WTC11 (cell line): Measurements from ENCODE around the gene AMBP. TPM values are rescaled to one million over a fixed set of nuclear protein-coding genes. Genes with fewer than 3 reads are reported as not detected.

Experiments
- ATAC-seq: fragments of 200-7000 bp; cut with Tn5 transposase; 2 replicates; pipeline ENCODE4 v1.10.0; 2021; ENCODE audit warnings: mild to moderate bottlenecking, moderate library complexity
- Bru-seq: library from RNA; stranded (reverse); fragments of 400-500 nt; gene quantifications from one replicate; lab custom pipeline; 2021; lab: Mats Ljungman, UMichigan
- CTCF ChIA-PET: fragments of 300-600 bp; sonication (Branson Sonifier 250); formaldehyde crosslinking; loops from one replicate; lab custom pipeline; 2021; ENCODE audit warnings: antibody characterized with exemption; lab: Charles Lee
- POLR2A ChIA-PET: fragments of 350-600 bp; sonication (Branson Sonifier 250); formaldehyde crosslinking; loops from one replicate; lab custom pipeline; 2021; ENCODE audit warnings: antibody characterized with exemption; lab: Charles Lee
- DNase-seq: peaks from one replicate; pipeline ENCODE4 v3.0.0; 2021; ENCODE audit warnings: low spot score
- H3K27ac Mint-ChIP-seq: 2 replicates; pipeline ENCODE4 v1.8.0; 2021; ENCODE audit warnings: mixed read lengths
- H3K27me3 Mint-ChIP-seq: 2 replicates; pipeline ENCODE4 v1.8.0; 2021; ENCODE audit warnings: low read depth, mild to moderate bottlenecking, moderate library complexity, mixed read lengths
- H3K36me3 Mint-ChIP-seq: 2 replicates; pipeline ENCODE4 v1.8.0; 2021; ENCODE audit warnings: mixed read lengths
- H3K4me1 Mint-ChIP-seq: 2 replicates; pipeline ENCODE4 v1.8.0; 2022; ENCODE audit warnings: mixed read lengths
- H3K4me3 Mint-ChIP-seq: 2 replicates; pipeline ENCODE4 v1.8.0; 2021; ENCODE audit warnings: mild to moderate bottlenecking, moderate library complexity, mixed read lengths
- H3K9me3 Mint-ChIP-seq: 2 replicates; pipeline ENCODE4 v1.8.0; 2021; ENCODE audit warnings: mixed read lengths
- AR ChIP-seq: fragments of 250-450 bp; sonication (Bioruptor Pico); IDR thresholded peaks from 2 replicates; pipeline ENCODE4 v1.9.0; 2021; ENCODE audit warnings: mild to moderate bottlenecking
- CBFB ChIP-seq: sonication (generic); formaldehyde crosslinking; IDR thresholded peaks from 2 replicates; pipeline ENCODE4 v1.8.1; 2022; ENCODE audit warnings: mild to moderate bottlenecking, low read depth, missing genetic modification reagents
- ELF4 ChIP-seq: sonication (generic); formaldehyde crosslinking; IDR thresholded peaks from 2 replicates; pipeline ENCODE4 v1.8.1; 2022; ENCODE audit warnings: low read depth, mild to moderate bottlenecking, moderate library complexity, missing genetic modification reagents
- ERG ChIP-seq: fragments of 250-450 bp; sonication (Bioruptor Pico); IDR thresholded peaks from 2 replicates; pipeline ENCODE4 v1.8.0; 2021; ENCODE audit warnings: mild to moderate bottlenecking
- ETV6 ChIP-seq: sonication (generic); formaldehyde crosslinking; IDR thresholded peaks from 2 replicates; pipeline ENCODE4 v1.8.1; 2022; ENCODE audit warnings: mild to moderate bottlenecking, missing genetic modification reagents
- GABPB1 ChIP-seq: sonication (generic); formaldehyde crosslinking; IDR thresholded peaks from 2 replicates; pipeline ENCODE4 v1.8.1; 2023; ENCODE audit warnings: mild to moderate bottlenecking, missing genetic modification reagents
- IRF1 ChIP-seq: sonication (generic); formaldehyde crosslinking; IDR thresholded peaks from 2 replicates; pipeline ENCODE4 v1.8.0; 2023; ENCODE audit warnings: missing genetic modification reagents
- JUN ChIP-seq: sonication (generic); formaldehyde crosslinking; IDR thresholded peaks from 2 replicates; pipeline ENCODE4 v1.8.0; 2023; ENCODE audit warnings: mild to moderate bottlenecking, missing genetic modification reagents
- MXD4 ChIP-seq: fragments of 250-450 bp; sonication (Bioruptor Pico); IDR thresholded peaks from 2 replicates; pipeline ENCODE4 v1.8.0; 2021; ENCODE audit warnings: mild to moderate bottlenecking, moderate library complexity, borderline replicate concordance
- NFE2L1 ChIP-seq: sonication (generic); formaldehyde crosslinking; IDR thresholded peaks from 2 replicates; pipeline ENCODE4 v1.8.1; 2023; ENCODE audit warnings: missing genetic modification reagents
- NFYB ChIP-seq: sonication (generic); formaldehyde crosslinking; conservative IDR thresholded peaks from 2 replicates; pipeline ENCODE4 v1.8.0; 2022; ENCODE audit warnings: low read depth, missing genetic modification reagents
- NR1H2 ChIP-seq: sonication (generic); formaldehyde crosslinking; IDR thresholded peaks from 2 replicates; pipeline ENCODE4 v1.9.0; 2021; ENCODE audit warnings: mild to moderate bottlenecking, moderate library complexity, missing genetic modification reagents
- PREB ChIP-seq: sonication (generic); formaldehyde crosslinking; IDR thresholded peaks from 2 replicates; pipeline ENCODE4 v1.8.1; 2022; ENCODE audit warnings: mild to moderate bottlenecking, missing genetic modification reagents, moderate library complexity, borderline replicate concordance
- TP53 ChIP-seq: sonication (generic); formaldehyde crosslinking; IDR thresholded peaks from 2 replicates; pipeline ENCODE4 v1.8.1; 2023; ENCODE audit warnings: mild to moderate bottlenecking, missing genetic modification reagents
- ZNF232 ChIP-seq: sonication (generic); formaldehyde crosslinking; IDR thresholded peaks from 2 replicates; pipeline ENCODE4 v1.8.0; 2022; ENCODE audit warnings: mild to moderate bottlenecking, missing genetic modification reagents
- ZNF512 ChIP-seq: sonication (generic); formaldehyde crosslinking; IDR thresholded peaks from 2 replicates; pipeline ENCODE4 v1.8.1; 2022; ENCODE audit warnings: missing genetic modification reagents, borderline replicate concordance
- long read RNA-seq, 3 experiments: library from RNA in 1 of 3; library from capped mRNA in 1 of 3; library from polyadenylated mRNA in 1 of 3; unstranded in 2 of 3; stranded (forward) in 1 of 3; transcript quantifications; one replicate each; pipeline ENCODE4 v2.0.0, GENCODE V29; 2021
- total RNA-seq: library from RNA; stranded (reverse); gene quantifications from 3 replicates; pipeline ENCODE4 v1.2.3, GENCODE V29; 2021

AMBP gene
- total RNA-seq = 3.3 to 3.6 TPM (median 3.5 TPM) in 3 replicates
- percentile 8 among the genes with signal in this experiment for Bru-seq, nascent RNA
- long read RNA-seq, experiment 1, partial matches to known transcripts = 0 of 3 reads
- long read RNA-seq, experiment 1, other reads (novel, unspliced or antisense) = 1 of 3 reads
- long read RNA-seq, experiment 2, partial matches to known transcripts = 1 of 2 reads
- long read RNA-seq, experiment 2, other reads (novel, unspliced or antisense) = 1 of 2 reads
- long read RNA-seq, experiment 3, partial matches to known transcripts = 0 of 5 reads
- long read RNA-seq, experiment 3, other reads (novel, unspliced or antisense) = 1 of 5 reads

GRCh38 chr9:114078021-114078780, at the start of gene AMBP:
TSS of gene AMBP (minus strand) at chr9:114078300. CDS start at chr9:114078209, 91 bp downstream.
- no peaks in the 10 kb centered on the region; the same call in 1 of the 2 replicates for H3K9me3 Mint-ChIP-seq
- peaks cover 9% of the 10 kb centered on the region for H3K4me1 Mint-ChIP-seq
- peaks cover 45% of the 10 kb centered on the region for H3K27me3 Mint-ChIP-seq
- CTCF ChIA-PET = interaction anchor here (0.8 to 3.4 kb wide), 5 partner anchors 18 to 213 kb away, joined by 3 to 15 read pairs (median 5); partner anchors contain the start of gene KIF12
- DNase-seq = no peak
- peak; percentile 15 for ATAC-seq
- H3K36me3 Mint-ChIP-seq = no peaks in the 10 kb centered on the region
- no peak within 1 kb of the TSS for H3K4me3 Mint-ChIP-seq
- no peak within 1 kb of the TSS for H3K27ac Mint-ChIP-seq
- POLR2A ChIA-PET = no interaction called here
- TF ChIP-seq IRF1 (CRISPR knock-in tag) = no peak
- no peak for TF ChIP-seq JUN
- no peak for TF ChIP-seq CBFB
- no peak for TF ChIP-seq NFYB (CRISPR knock-in tag)
- TF ChIP-seq TP53 (CRISPR knock-in tag) = no peak
- TF ChIP-seq GABPB1 (CRISPR knock-in tag) = peak; percentile 63; the same call in 1 of the 2 replicates
- no peak for TF ChIP-seq ERG (CRISPR knock-in tag)
- no peak for TF ChIP-seq ZNF232
- 0 out of 2 replicates have a peak, but pooled peaks have one; percentile 51 for TF ChIP-seq NFE2L1 (CRISPR knock-in tag)
- TF ChIP-seq AR = no peak
- TF ChIP-seq ETV6 (CRISPR knock-in tag) = no peak
- no peak for TF ChIP-seq ELF4
- 0 out of 2 replicates have a peak, but pooled peaks have one; percentile 62 for TF ChIP-seq PREB (CRISPR knock-in tag)
- TF ChIP-seq NR1H2 (CRISPR knock-in tag) = no peak

GRCh38 chr9:114126247-114127060, 48.4 kb upstream of the AMBP start:
- Mint-ChIP-seq H3K36me3 (no peaks in the 10 kb centered on the region), H3K9me3 (0 out of 2 replicates have a peak, but pooled peaks cover 4% of the 10 kb centered on the region), H3K4me3 (no peak overlapping the region), H3K27ac (no peak overlapping the region), H3K4me1 (peaks cover 10% of the 10 kb centered on the region), H3K27me3 (peaks cover 37% of the 10 kb centered on the region)
- TF ChIP-seq MXD4 (CRISPR knock-in tag) = no peak
- peak; percentile 97 for TF ChIP-seq ZNF512 (CRISPR knock-in tag)
- ATAC-seq (peak; percentile 80), DNase-seq (peak; percentile 22)
- ChIA-PET CTCF (interaction anchor here (0.6 to 3.9 kb wide), 5 partner anchors 19 to 164 kb away, joined by 3 to 27 read pairs (median 10); no protein-coding TSS in a partner anchor), POLR2A (no interaction called here)
